NCI-H748 treated with DMSO at 0.1 percent for 48 hours (cell line): ENCODE results near the gene HS6ST1.

Experiments
- DNase-seq: peaks from one replicate; lab custom pipeline; 2025; lab: John Stamatoyannopoulos, UW

The HS6ST1 gene

GRCh38 chr2:128282246-128282975 is 36.3 kb downstream of the HS6ST1 start:
- DNase-seq: no peak

- DNase-seq: no peak
These were observed 36.8 kb downstream of the HS6ST1 start for GRCh38 chr2:128281852-128282245.

GRCh38 chr2:128280901-128281321 is 37.8 kb downstream of the HS6ST1 start:
- no peak for DNase-seq

GRCh38 chr2:128280158-128280871 is 38.4 kb downstream of the HS6ST1 start:
- DNase-seq: no peak

GRCh38 chr2:128279786-128280157 is 38.9 kb downstream of the HS6ST1 start:
- no peak for DNase-seq

GRCh38 chr2:128279009-128279408 is 39.7 kb downstream of the HS6ST1 start:
- no peak for DNase-seq

GRCh38 chr2:128277961-128278681 is 40.5 kb downstream of the HS6ST1 start:
- DNase-seq: no peak

GRCh38 chr2:128276878-128277675 is 41.6 kb downstream of the HS6ST1 start:
- no peak for DNase-seq

GRCh38 chr2:128275498-128276045 is 43.1 kb downstream of the HS6ST1 start:
- no peak for DNase-seq

GRCh38 chr2:128274218-128274617 is 44.5 kb downstream of the HS6ST1 start:
- DNase-seq: no peak

GRCh38 chr2:128273469-128274081 is 45.1 kb downstream of the HS6ST1 start:
- no peak for DNase-seq

GRCh38 chr2:128272601-128273468 is 45.8 kb downstream of the HS6ST1 start:
- no peak for DNase-seq

- DNase-seq: no peak
These were observed 46.6 kb downstream of the HS6ST1 start for GRCh38 chr2:128271911-128272600.

GRCh38 chr2:128271597-128271910 is 47.1 kb downstream of the HS6ST1 start:
- DNase-seq: no peak

GRCh38 chr2:128270672-128271596 is 47.7 kb downstream of the HS6ST1 start:
- no peak for DNase-seq

- DNase-seq: no peak
These were observed 48.5 kb downstream of the HS6ST1 start for GRCh38 chr2:128269990-128270671.

- no peak for DNase-seq
These were observed 49.3 kb downstream of the HS6ST1 start for GRCh38 chr2:128269063-128269989.
